ENCODE measurements around the gene ITSN2. TPM values are rescaled to one million over a fixed set of nuclear protein-coding genes. Genes with fewer than 3 reads are reported as not detected.

The ITSN2 gene
- polyA plus RNA-seq, 1 experiment = 16.3 TPM

DNA sequence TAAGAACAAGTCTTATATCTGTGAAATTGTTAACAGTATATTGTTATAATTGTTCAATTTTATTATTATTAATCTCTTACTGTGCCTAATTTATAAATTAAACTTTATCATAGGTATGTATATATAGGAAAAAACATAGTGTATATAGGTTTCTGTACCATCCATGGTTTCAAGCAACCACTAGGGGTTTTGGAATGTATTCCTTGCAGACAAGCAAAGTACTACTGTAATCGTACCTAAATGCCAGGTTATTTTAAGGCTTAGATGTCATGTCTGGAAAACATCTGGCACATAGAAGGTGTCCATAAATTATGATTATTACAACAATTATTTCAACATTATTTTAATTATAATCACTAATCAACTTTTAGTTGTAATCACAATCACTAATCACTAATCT, 8.4 kb downstream of the ITSN2 start:
- Histone ChIP-seq H3K4me3 (ENCODE audit: low read depth, low read length) (no peak overlapping the region), H3K27me3 (ENCODE audit: control insufficient read depth, insufficient read depth, low read length) (no peaks in the 10 kb centered on the region), H3K36me3 (ENCODE audit: control insufficient read depth, insufficient read depth, low read length) (no peaks in the 10 kb centered on the region)
- TF ChIP-seq, protein P1, sequence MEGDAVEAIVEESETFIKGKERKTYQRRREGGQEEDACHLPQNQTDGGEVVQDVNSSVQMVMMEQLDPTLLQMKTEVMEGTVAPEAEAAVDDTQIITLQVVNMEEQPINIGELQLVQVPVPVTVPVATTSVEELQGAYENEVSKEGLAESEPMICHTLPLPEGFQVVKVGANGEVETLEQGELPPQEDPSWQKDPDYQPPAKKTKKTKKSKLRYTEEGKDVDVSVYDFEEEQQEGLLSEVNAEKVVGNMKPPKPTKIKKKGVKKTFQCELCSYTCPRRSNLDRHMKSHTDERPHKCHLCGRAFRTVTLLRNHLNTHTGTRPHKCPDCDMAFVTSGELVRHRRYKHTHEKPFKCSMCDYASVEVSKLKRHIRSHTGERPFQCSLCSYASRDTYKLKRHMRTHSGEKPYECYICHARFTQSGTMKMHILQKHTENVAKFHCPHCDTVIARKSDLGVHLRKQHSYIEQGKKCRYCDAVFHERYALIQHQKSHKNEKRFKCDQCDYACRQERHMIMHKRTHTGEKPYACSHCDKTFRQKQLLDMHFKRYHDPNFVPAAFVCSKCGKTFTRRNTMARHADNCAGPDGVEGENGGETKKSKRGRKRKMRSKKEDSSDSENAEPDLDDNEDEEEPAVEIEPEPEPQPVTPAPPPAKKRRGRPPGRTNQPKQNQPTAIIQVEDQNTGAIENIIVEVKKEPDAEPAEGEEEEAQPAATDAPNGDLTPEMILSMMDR (IDR thresholded peaks at IDR 0.05; ENCODE audit: insufficient read depth, low read depth, low read length) = no peak
- ChIA-PET CTCF (interaction anchor here (0.7 kb wide), 1 partner anchor 805 kb away, joined by 4 read pairs; no protein-coding TSS in a partner anchor), POLR2A (no interaction called here)
- DNase-seq (ENCODE audit: low read depth) = no peak

DNA sequence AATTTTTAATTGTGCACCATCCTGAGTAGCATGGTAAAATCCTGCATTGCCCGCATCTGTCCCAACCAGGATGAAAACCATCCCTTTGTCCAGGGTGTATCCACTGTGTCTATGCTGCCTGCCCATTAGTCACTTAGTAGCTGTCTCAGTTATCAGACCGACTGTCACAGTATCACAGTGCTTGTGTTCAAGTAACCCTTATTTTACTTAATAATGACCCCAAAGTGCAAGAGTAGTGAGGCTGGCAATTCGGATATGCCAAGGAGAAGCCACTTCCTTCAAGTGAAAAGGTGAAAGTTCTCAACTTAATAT, 8.8 kb downstream of the ITSN2 start:
- no peak for DNase-seq (ENCODE audit: low read depth)
- TF ChIP-seq, protein P1 (IDR thresholded peaks at IDR 0.05; ENCODE audit: insufficient read depth, low read depth, low read length) = no peak
- H3K36me3 ChIP-seq (ENCODE audit: control insufficient read depth, insufficient read depth, low read length) = no peaks in the 10 kb centered on the region
- no peak overlapping the region for H3K4me3 ChIP-seq (ENCODE audit: low read depth, low read length)
- POLR2A ChIA-PET = no interaction called here
- CTCF ChIA-PET = interaction anchor here (0.7 kb wide), 1 partner anchor 805 kb away, joined by 4 read pairs; no protein-coding TSS in a partner anchor
- H3K27me3 ChIP-seq (ENCODE audit: control insufficient read depth, insufficient read depth, low read length) = no peaks in the 10 kb centered on the region

DNA sequence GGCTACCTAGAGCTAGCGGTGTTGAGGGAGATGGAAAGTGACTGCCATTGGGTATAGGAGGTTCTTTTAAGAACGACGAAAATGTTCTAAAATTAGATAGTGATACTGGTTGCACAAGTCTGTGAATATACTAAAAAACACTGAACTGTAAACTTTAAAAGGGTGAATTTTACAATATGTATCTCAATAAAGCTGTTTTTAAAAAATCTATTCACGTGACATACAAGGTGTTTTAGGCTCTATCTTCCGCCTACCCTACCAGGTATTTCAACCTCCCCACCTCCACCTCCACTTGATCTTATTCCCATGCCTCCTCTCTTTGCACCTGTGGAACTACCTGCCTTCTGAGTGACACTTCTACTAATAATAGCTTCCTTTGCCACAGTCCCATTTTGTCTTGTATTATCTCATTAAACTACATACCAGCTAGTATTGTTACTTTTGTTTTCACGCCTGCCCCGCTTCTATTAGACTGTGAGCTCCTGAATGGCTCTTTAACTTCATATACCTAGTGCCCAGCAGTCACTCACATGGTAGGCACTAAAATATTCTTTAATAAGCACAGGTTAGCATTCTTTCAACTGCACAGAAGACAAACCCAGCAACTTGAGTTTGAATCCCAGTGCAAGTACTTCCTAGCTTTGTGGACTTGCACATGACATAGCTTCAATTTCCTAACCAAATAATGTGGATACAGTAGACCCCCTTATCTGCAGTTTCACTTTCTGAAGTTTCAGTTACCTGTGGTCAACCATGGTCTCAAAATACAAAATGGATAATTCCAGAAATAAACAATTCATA, 9.3 kb downstream of the ITSN2 start:
- DNase-seq (ENCODE audit: low read depth) = no peak
- Histone ChIP-seq H3K36me3 (ENCODE audit: control insufficient read depth, insufficient read depth, low read length) (no peaks in the 10 kb centered on the region), H3K4me3 (ENCODE audit: low read depth, low read length) (no peak overlapping the region), H3K27me3 (ENCODE audit: control insufficient read depth, insufficient read depth, low read length) (no peaks in the 10 kb centered on the region)
- CTCF ChIA-PET = interaction anchor here (0.5 to 0.7 kb wide), 2 partner anchors 40 to 806 kb away, joined by 3 to 4 read pairs; no protein-coding TSS in a partner anchor
- POLR2A ChIA-PET = no interaction called here
- TF ChIP-seq, protein P1 (IDR thresholded peaks at IDR 0.05; ENCODE audit: insufficient read depth, low read depth, low read length) = no peak

DNA sequence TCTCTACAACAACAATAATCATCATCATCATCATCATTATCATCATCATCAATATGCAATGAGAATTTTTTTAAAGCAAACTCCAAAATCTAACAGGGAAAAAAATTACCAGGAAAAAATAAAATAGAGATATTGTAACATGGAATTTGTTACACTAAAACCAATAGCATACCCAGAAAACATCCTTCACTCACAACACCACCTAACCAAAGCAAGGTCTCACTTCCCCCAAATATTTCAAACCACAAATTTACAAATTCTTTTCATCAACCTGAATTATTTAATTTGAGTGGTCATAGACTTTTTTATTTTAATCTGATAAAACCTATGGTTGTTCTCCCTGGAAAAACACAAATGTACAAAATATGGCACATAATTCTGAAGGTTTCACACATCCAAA, 11.2 kb downstream of the ITSN2 start:
- TF ChIP-seq, protein P1 (IDR thresholded peaks at IDR 0.05; ENCODE audit: insufficient read depth, low read depth, low read length) = no peak
- ChIA-PET POLR2A (no interaction called here), CTCF (no interaction called here)
- no peak overlapping the region for H3K4me3 ChIP-seq (ENCODE audit: low read depth, low read length)
- H3K36me3 ChIP-seq (ENCODE audit: control insufficient read depth, insufficient read depth, low read length) = no peaks in the 10 kb centered on the region
- H3K27me3 ChIP-seq (ENCODE audit: control insufficient read depth, insufficient read depth, low read length) = no peaks in the 10 kb centered on the region
- DNase-seq (ENCODE audit: low read depth) = no peak

DNA sequence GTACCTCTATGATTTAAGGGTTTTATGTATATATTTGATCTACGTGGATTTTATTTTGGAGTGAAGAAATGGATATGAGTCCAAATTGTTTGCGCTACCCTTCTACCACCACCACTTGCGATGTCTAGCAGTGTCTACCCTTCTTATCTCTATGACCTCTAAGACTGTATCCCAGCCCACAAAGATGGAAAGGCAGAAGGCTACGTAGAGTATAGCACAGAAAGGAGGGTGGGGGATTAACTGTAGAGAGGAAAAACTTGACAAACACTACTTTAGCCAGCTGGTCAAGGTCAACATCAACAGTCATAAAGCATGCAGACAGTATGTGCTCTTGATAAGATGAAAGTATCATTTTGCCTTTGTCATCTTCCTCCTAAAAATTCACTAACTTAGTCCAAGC, 14.4 kb downstream of the ITSN2 start:
- H3K4me3 ChIP-seq (ENCODE audit: low read depth, low read length) = no peak overlapping the region
- TF ChIP-seq, protein P1 (IDR thresholded peaks at IDR 0.05; ENCODE audit: insufficient read depth, low read depth, low read length) = no peak
- ChIA-PET CTCF (interaction anchor here (1.3 kb wide), 1 partner anchor 10 kb away, joined by 4 read pairs; no protein-coding TSS in a partner anchor), POLR2A (no interaction called here)
- H3K27me3 ChIP-seq (ENCODE audit: control insufficient read depth, insufficient read depth, low read length) = no peaks in the 10 kb centered on the region
- no peaks in the 10 kb centered on the region for H3K36me3 ChIP-seq (ENCODE audit: control insufficient read depth, insufficient read depth, low read length)
- no peak for DNase-seq (ENCODE audit: low read depth)

Data from BJ (cell line).